IPS-18c (cell line): ENCODE data around the gene ALDH5A1.

ENCODE experiments used
- H3K4me3 ChIP-seq: 2 replicates; pipeline ENCODE4 v1.7.0; 2013; ENCODE audit warnings: low read depth, mild to moderate bottlenecking, low read length, moderate library complexity; ENCODE audit not compliant: insufficient read depth
- H3K9me3 ChIP-seq: one replicate; pipeline ENCODE4 v1.6.1; 2013; ENCODE audit warnings: mild to moderate bottlenecking, low read length, moderate library complexity; ENCODE audit not compliant: control insufficient read depth, insufficient read depth

Gene ALDH5A1

DNA sequence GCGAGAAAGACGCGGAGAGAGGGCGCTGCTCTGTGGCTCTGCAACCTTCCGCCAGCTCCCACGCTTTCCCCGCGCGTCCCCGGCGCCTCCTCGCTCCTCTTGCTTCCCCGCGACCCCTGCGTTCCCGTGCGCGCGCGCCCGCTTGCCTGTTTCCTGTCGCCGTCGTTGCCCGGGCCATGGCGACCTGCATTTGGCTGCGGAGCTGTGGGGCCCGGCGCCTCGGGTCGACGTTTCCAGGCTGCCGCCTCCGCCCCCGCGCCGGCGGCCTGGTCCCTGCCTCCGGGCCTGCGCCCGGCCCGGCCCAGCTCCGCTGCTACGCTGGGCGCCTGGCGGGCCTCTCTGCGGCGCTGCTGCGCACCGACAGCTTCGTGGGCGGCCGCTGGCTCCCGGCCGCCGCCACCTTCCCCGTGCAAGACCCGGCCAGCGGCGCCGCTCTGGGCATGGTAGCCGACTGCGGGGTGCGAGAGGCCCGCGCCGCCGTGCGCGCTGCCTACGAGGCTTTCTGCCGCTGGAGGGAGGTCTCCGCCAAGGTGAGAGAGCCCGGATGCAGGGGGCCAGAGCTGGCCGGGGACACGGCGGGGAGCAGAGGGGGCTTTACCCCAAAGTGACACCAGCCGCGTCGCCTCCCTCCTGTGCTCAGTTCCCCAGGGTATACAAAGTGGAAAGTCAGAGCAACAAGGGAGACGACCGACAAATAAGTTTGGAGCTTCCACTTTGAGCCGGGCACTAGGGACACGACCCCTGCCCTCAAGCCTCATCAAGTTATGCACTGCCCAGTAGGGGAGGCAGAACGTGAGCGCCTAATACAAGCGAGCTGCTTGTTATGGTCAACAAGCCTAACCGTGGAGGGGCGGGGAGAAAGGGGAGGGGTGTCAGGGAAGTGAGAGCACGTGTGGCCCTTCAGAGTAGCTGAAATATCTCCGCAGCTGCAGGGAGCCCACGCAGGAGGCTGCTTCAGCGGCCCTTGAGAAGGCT is at the start of gene ALDH5A1:
TSS of gene ALDH5A1 (plus strand) at position 149 of the 975 bp plus-strand sequence. CDS start at position 177, 28 bp downstream.
- Histone ChIP-seq H3K9me3 (no peaks in the 10 kb centered on the region), H3K4me3 (peak within 1 kb of the TSS; percentile 58)

DNA sequence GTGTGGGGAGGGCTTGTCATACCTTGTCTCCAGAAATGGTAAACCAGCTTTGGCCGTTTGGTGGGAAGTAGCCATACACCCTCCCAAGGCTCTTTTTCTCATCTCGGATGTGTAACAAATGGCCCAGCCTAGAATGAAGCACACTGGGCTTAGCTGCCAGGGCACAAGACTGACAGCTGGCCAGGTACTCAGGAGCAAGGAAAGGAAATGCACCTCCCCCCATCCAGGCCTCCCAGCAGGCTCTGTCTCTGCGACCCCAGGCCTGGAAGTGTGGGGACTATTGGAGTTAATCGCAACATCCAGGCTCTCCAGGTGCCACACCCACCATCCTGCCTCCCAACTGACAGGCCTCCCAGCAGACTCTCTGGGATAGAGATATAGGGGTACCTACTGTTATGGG is 49.1 kb upstream of the ALDH5A1 start:
- Histone ChIP-seq H3K4me3 (no peak overlapping the region), H3K9me3 (no peaks in the 10 kb centered on the region)

DNA sequence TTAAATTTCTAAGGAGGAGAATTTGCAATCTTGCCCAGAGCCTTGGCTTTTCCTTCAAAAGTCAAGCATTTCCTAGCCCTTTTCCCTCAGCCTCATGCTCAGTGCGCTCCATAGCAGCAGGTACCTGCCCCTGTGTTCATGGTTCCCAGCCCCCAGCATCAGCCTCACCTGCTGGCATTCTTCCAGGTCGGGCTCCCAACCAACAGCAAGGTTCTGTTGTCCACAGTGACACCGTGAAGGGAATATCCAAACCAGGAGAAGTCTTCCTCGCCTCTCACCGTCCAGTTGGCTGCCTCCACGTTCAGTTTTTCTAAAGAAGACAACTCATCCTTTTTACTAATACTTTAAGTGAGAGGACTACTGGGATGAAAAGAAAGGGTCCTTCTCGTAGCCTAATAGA is 48.1 kb upstream of the ALDH5A1 start:
- no peaks in the 10 kb centered on the region for H3K9me3 ChIP-seq
- no peak overlapping the region for H3K4me3 ChIP-seq

DNA sequence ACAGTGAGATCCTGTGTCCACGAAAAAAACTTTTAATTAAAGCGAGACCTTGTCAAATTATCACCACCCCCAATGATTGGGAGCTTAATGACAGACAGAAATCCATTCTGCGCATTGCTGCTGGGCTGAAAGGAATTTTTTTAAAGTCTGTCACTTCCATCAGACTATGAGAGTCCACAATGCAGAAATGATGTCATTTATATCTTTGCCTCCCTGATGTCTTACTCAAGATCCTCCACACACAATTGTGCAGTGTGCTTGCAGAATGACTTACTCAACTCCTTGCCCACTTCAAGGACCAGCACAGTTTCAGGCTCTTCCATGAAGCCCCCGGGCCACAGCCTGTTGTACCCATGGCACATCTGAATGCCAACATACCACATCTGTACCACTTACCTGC is 46.4 kb upstream of the ALDH5A1 start:
- Histone ChIP-seq H3K4me3 (no peak overlapping the region), H3K9me3 (no peaks in the 10 kb centered on the region)

DNA sequence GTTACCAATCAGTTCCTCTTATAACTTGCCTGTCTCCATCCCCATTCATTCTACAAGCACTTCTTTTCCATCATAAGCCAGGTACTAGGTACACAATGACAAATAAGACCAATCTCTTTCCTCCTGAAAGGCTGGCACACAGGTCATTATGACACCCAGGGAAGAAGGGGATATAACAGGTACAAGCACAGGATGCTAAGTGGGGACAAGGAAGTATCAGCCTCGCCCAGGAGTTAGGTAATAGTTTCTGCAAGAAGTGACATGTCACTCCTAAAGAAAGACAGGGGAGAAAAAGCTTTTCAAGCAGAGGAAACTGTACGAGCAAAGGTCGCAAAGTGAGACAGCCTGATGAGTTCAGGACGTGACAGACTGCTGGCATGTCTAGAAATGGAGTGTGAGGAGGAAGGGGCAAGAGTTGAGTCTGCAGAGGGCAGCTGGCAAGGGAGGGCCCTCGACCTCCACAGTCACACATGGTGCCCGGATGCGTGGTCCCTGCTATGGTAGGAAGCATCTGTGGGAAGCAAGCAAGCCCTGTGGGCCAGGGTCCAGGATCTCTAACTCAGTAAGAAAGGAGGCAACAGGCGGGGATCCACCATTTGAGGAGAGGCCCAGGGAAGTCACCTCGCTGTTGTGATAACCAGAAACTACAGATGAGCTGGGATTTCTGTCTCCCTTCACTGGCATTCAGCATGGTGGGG is 45.8 kb upstream of the ALDH5A1 start:
- Histone ChIP-seq H3K4me3 (no peak overlapping the region), H3K9me3 (no peaks in the 10 kb centered on the region)

DNA sequence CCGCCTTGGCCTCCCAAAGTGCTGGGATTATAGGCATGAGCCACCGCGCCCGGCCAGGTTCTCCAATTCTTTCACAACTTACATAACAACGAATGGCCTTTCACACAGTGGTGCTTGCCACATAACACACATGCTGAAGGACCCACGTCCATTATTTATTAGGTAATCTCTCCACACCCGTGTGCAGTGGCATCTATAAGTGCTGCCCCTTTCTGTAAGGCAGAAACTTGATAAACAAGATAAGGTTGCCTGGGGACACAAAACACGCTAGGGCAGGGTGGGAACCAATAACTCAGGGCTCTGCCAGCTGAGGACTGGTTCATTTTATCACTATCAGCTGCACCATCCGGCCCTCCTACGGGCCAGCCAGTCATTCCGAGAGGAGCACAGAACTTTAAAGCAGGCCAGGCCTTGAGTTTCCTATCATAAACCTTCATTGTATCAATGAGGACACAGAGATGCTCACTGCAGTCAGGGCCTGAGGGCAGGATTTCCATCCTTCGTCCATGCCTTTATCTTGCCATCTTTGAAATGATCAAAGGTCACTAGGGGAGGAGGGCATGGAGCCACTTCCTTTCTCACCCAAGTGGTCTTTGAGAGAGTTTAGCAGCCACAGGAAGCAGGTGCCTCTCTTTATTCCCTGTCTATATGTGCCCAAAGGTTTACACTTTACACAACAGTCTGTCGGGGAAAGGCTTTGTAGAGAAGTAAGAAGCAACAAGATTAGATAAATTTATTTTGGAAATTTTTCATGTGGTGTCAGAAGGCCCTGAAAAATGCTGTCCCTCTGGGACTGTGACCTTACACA is 43.0 kb upstream of the ALDH5A1 start:
- no peak overlapping the region for H3K4me3 ChIP-seq

DNA sequence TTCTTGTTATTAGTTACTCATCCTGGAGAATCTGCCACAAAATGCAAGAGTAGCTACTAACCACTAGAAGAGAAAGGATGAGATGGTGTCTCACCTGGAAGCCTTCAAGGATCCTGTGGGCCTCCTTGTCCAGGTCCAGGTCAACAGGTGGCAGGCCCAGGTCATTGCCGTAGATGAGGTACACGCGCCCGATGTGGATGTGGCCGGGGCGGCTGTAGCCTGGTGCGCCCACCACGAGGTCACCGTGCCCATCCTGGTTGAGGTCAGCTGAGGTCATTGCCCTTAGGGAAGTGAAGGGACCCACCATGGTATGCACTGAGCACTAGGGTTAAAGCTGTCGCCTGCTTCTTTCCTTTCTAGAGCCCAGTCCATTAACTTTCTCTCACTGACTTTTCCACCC is 40.8 kb upstream of the ALDH5A1 start:
- no peaks in the 10 kb centered on the region for H3K9me3 ChIP-seq
- H3K4me3 ChIP-seq = no peak overlapping the region

More for the DNA sequence above, 43.0 kb upstream of the ALDH5A1 start:
- no peaks in the 10 kb centered on the region for H3K9me3 ChIP-seq

DNA sequence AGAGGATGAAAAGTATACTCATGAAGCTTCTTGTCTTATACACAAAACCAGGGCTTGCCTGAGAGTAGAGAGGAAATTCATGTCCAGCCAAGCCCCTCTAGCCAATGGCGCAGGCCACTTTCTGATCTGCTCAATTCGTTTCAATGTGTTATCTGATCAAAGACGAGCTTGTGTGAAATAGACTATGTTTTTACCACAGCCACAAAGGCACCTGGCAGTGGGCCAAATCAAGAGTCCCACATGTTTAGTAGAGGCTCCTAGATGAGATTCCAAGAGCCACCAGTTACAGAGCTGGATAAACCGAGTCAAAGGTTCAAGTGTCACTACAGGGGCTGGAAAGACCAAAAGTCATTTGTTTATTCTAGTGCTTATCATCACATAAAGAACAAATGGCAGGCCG is 40.3 kb upstream of the ALDH5A1 start:
- Histone ChIP-seq H3K9me3 (no peaks in the 10 kb centered on the region), H3K4me3 (no peak overlapping the region)

DNA sequence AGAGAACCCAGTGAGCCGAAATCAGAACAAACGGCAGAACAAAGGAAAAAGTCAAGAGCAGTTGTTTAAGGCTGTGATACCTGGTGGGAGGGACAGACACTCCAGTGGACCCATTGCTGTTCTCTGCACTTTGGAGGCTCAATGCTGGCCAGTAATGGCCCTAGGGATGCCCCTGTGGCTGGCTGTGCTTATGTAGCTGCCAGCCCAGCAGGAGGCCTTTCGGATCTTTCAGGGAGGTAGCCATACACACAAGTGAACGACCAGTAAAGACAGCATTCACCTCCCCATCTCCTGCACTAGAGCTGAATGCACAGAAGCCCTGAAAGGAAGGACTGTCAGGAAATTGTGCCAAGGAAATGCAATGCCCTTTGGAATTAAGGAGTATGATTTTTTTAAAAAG is 39.7 kb upstream of the ALDH5A1 start:
- Histone ChIP-seq H3K9me3 (no peaks in the 10 kb centered on the region), H3K4me3 (no peak overlapping the region)

DNA sequence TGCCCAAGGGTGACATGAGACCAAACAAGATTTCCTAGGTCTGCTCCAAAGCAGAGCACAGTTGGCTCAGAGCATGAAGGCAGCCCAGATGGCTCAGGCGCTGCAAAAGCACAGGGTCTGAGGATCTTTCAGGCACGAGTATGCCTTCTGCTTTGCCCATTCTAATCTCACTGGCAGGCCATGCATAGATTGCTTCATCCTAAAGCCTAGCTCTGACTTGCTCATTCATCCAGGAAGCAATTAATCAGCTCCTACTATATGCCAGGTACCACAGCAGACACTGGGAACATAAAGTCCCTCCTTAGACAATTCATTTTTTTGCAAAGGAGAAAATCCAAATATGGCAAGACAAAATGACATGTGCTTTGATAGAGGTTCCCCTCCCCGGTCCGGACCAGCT is 36.6 kb upstream of the ALDH5A1 start:
- H3K4me3 ChIP-seq = no peak overlapping the region
- H3K9me3 ChIP-seq = no peaks in the 10 kb centered on the region

DNA sequence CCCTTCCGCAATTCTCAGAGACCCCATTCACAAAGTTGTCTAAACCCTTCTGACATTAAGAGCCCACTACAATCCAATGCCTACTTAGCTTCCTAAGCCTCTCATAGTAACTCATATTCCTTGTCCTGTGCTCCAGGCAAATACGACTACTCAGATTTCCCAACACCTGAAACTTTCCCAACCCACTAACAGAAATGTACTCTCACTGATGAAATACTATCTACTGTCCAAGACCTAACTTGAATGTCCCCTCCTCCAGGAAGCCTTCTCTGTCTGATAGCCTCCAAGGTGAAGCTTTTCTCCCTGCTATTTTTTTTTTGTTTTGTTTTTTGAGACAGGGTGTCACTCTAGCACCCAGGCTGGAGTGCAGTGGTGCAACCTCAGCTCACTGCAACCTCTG is 35.8 kb upstream of the ALDH5A1 start:
- no peak overlapping the region for H3K4me3 ChIP-seq
- no peaks in the 10 kb centered on the region for H3K9me3 ChIP-seq

DNA sequence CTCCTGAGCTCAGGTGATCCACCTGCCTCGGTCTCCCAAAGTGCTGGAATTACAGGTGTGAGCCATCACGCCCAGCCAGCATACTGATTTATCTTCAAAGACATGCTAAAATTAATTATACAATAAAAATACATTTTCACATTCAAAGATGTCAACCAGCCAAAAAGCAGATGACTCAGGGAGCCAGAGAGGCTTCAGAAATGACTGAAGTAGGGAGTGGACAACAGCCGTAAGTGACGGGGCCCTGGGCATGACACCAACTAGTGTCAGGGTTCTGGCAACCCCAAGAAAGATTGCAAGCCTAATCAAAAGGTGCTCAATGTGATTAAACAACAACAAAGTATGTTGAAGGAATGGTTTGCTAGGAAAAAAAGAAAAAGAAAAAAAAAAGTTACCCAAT is 33.8 kb upstream of the ALDH5A1 start:
- Histone ChIP-seq H3K9me3 (no peaks in the 10 kb centered on the region), H3K4me3 (no peak overlapping the region)

DNA sequence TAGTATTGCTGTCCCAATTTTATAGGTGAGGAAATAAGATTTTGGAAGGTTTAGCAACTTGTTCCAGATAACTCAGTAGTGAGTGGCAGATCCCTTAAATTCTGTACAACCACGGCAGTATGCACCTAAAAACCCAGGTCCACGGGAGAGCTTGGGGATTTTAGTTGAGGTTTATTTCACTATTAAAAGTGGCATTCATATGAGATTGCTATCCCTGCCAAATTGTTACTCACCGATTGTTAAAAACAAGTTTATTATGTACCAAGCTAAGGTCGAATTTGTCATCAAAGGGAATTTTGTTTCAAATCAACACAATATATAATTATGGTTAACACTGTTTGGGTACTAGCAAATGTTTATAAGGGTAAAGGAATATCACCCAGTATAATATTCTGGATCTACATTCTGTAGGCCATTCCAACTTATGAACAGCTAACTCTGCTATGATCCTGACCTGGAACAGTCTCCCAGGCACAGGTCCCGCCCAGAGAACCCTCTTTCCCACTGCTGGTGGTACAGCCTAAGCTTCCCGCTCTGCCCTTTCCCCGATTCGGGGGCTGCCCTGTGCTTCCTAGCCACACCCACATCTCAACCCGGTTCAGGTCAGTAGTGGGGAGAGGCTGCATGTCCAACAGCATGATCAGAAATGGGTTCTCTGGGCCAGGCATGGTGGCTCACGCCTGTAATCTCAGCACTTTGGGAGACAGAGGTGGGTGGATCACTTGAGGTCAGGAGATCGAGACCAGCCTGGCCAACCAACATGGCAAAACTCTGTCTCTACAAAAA is 30.3 kb upstream of the ALDH5A1 start:
- Histone ChIP-seq H3K4me3 (no peak overlapping the region), H3K9me3 (no peaks in the 10 kb centered on the region)

DNA sequence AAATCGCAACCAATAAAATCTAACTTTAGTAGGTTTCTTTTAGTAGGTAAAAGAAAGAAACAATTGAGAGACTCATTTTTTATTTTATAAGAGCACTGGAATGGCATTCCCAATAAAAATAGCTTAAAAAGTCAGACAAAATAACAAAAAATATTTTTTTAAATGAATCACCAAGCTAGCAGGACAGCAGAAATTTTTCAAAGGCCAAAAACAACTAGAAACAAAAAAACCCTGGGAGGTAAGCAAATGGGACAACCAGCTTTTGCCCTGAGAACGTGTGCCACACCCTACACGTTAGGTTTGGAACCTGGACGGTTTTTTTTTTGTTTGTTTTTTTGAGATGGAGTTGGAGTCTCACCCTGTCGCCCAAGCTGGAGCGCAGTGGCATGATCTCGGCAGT is 25.0 kb upstream of the ALDH5A1 start:
- no peak overlapping the region for H3K4me3 ChIP-seq
- H3K9me3 ChIP-seq = no peaks in the 10 kb centered on the region

DNA sequence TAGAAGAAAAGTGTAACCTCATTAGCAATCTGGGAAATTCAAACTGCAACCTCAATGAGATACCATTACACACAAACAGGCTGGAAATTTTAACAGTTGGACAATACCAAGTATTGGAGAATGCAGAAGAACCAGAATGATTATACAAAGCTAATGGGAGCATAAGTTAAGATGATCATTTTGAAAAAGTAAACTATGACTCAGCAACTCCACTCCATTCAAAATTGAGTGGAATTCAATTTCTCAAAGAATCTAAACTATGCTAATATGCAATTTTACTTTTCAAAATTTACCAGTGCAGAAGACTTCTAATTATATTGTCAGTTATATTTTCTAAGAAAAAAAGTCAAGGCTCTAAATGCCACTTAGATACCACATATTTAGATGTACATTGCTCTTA is 22.6 kb upstream of the ALDH5A1 start:
- Histone ChIP-seq H3K9me3 (no peaks in the 10 kb centered on the region), H3K4me3 (no peak overlapping the region)

DNA sequence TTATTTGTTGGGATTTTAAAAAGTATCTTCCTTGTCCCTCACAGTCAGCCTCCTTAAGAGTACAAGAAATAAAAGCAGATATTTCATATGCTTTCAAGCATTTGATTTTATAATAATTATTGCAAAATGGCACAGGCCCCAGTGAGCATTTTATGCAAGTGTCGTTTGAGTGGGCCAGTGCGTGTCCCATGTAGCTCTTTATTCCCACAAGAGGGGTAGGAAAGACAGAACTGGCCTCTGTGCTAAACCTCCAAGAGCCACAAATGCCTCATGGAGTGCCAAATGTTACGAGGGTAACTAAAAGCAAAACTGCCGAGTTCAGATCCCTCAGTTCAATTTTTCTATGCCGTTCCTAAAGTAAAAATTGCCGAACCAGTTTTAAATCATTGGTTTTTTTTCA is 18.1 kb upstream of the ALDH5A1 start:
- no peak overlapping the region for H3K4me3 ChIP-seq
- H3K9me3 ChIP-seq = no peaks in the 10 kb centered on the region

DNA sequence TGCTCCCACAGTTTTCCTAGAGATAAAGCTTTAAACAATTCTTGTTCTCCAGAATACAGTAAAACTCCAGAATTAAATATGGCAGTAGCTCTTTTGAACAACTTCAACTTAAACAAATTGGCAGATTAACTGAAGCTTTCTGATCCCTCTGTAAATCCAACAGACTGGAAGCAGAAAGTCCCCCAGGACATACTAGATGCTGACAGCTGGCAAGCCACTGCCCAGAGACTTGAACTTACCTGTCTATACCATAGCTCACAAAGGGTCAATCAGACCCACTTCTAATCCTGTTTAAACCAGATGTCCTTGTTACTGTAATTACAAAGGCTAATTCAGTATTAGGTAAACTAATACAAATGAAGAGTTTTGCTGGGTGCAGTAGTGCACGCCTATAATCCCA is 17.7 kb upstream of the ALDH5A1 start:
- Histone ChIP-seq H3K4me3 (no peak overlapping the region), H3K9me3 (no peaks in the 10 kb centered on the region)
